ENCODE data around the gene ATF2. TPM values are rescaled to one million over a fixed set of nuclear protein-coding genes. Genes with fewer than 3 reads are reported as not detected.
A peak's percentile ranks its signal among the peaks of the same experiment; 100 is the strongest.

ATF2 gene
- total and polyA plus RNA-seq, 2 of the 4 experiments (the other 2 are of a cell fraction): 23.2 to 60.0 TPM

GRCh38 chr2:175097297-175097696, 70.7 kb downstream of the ATF2 start:
- Histone ChIP-seq H3K4me2 (ENCODE audit: low read depth, low read length) (peak overlapping the region; percentile 36; the same call in 1 of the 2 replicates), H4K8ac (ENCODE audit: low read depth in 2 of 2, low read length in 2 of 2) (no peak overlapping the region), H3K56ac (ENCODE audit: extremely low read depth, insufficient read depth, low read length) (no peak overlapping the region), H2BK15ac (ENCODE audit: low read depth, low read length) (no peak overlapping the region), H3K36me3 (ENCODE audit: control insufficient read depth, insufficient read depth, low read length) (peaks cover 9% of the 10 kb centered on the region), H4K20me1 (ENCODE audit: insufficient read depth, low read length) (peaks cover 5% of the 10 kb centered on the region; the same call in 1 of the 2 replicates), H3K79me1 (ENCODE audit: low read depth in 1 of 2, low read length in 2 of 2) (peaks cover 0 to under 1% of the 10 kb centered on the region in 2 experiments; a peak in 2 of 4 replicates), H2AFZ (replicated peaks; ENCODE audit: low read length, poor library complexity) (no peak overlapping the region), H4K91ac (ENCODE audit: insufficient read depth, low read depth, low read length) (no peak overlapping the region; the same call in 1 of the 2 replicates), H3K18ac (ENCODE audit: low read depth, low read length) (no peak overlapping the region), H3K4me1 (ENCODE audit: control insufficient read depth, insufficient read depth, low read length) (peaks cover 3% of the 10 kb centered on the region), H2AK9ac (replicated peaks; ENCODE audit: low read depth, low read length, poor library complexity) (no peak overlapping the region), H3K4ac (ENCODE audit: low read depth, low read length) (no peak overlapping the region), H4K5ac (ENCODE audit: low read depth, low read length) (no peak overlapping the region), H3K9ac (ENCODE audit: low read depth, low read length) (no peak overlapping the region), H2AK5ac (ENCODE audit: low read depth, low read length) (no peak overlapping the region), H2BK120ac (ENCODE audit: low read depth, low read length) (no peak overlapping the region), H3K9me3 (ENCODE audit: control insufficient read depth, insufficient read depth, low read length) (no peaks in the 10 kb centered on the region), H3K9me1 (ENCODE audit: insufficient read depth, low read length) (no peaks in the 10 kb centered on the region), H2BK20ac (ENCODE audit: low read depth, low read length) (no peak overlapping the region), H3K23ac (ENCODE audit: low read depth, low read length) (no peak overlapping the region), H2BK5ac (ENCODE audit: low read depth, low read length, poor library complexity, severe bottlenecking) (peak overlapping the region; percentile 71), H3K14ac (replicated peaks; ENCODE audit: low read depth, low read length) (no peak overlapping the region), H3K27ac (ENCODE audit: insufficient read depth, low read length) (no peak overlapping the region), H3K27me3 (ENCODE audit: control insufficient read depth, insufficient read depth, low read length) (no peaks in the 10 kb centered on the region), H3K4me3 (ENCODE audit: insufficient read depth, low read depth, low read length) (no peak overlapping the region)
- dilution Hi-C loops (cut with HindIII; ENCODE audit: low sequenced_read_pairs, unreplicated experiment) (no loop called here), in situ Hi-C loops (cut with MboI; ENCODE audit: low sequenced_read_pairs) (no loop called here), intact Hi-C loops (cut with micrococcal nuclease) (loop anchor here (5.0 kb wide), 3 partner anchors 45 to 395 kb away; partner anchors contain the start of gene CHRNA1)
- ChIA-PET CTCF (interaction anchor here (0.6 to 1.0 kb wide), 2 partner anchors 348 to 409 kb away, joined by 3 to 4 read pairs; no protein-coding TSS in a partner anchor), POLR2A (ENCODE audit: unreplicated experiment) (interaction anchor here (0.6 kb wide), 1 partner anchor 27 kb away, joined by 5 read pairs; no protein-coding TSS in a partner anchor)
- no CpG with 5 or more reads among the region's 5 CpGs for WGBS, 2 experiments (ENCODE audit: extremely low coverage in 2 of 2, insufficient read length in 1 of 2)
- ATAC-seq (ENCODE audit: low read depth) (peak; percentile 100), DNase-seq (peak; percentile 97)
- BruUV-seq (replicated peaks): no TSS peak
- TF ChIP-seq CEBPB (IDR thresholded peaks at IDR 0.05; ENCODE audit: low read depth, low read length): peak; percentile 89
- TF ChIP-seq RCOR1 (IDR thresholded peaks at IDR 0.05; ENCODE audit: insufficient replicate concordance, low read length): peak; percentile 20
- TF ChIP-seq, protein P1, sequence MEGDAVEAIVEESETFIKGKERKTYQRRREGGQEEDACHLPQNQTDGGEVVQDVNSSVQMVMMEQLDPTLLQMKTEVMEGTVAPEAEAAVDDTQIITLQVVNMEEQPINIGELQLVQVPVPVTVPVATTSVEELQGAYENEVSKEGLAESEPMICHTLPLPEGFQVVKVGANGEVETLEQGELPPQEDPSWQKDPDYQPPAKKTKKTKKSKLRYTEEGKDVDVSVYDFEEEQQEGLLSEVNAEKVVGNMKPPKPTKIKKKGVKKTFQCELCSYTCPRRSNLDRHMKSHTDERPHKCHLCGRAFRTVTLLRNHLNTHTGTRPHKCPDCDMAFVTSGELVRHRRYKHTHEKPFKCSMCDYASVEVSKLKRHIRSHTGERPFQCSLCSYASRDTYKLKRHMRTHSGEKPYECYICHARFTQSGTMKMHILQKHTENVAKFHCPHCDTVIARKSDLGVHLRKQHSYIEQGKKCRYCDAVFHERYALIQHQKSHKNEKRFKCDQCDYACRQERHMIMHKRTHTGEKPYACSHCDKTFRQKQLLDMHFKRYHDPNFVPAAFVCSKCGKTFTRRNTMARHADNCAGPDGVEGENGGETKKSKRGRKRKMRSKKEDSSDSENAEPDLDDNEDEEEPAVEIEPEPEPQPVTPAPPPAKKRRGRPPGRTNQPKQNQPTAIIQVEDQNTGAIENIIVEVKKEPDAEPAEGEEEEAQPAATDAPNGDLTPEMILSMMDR (conservative IDR thresholded peaks at IDR 0.05; ENCODE audit: low read depth, low read length): no peak
- no peak for TF ChIP-seq RFX5 (IDR thresholded peaks at IDR 0.05; ENCODE audit: low read depth, low read length)
- 0 out of 2 replicates have a peak, but pooled peaks have one; percentile 22 for TF ChIP-seq NFE2L2 (IDR thresholded peaks at IDR 0.05; ENCODE audit: low read depth, low read length)
- TF ChIP-seq CHD1 (IDR thresholded peaks at IDR 0.05; ENCODE audit: low read depth, low read length): no peak
- no peak for TF ChIP-seq RAD21 (IDR thresholded peaks at IDR 0.05; ENCODE audit: low read length)
- no peak for TF ChIP-seq SMC3 (IDR thresholded peaks at IDR 0.05; ENCODE audit: low read depth, low read length)
- TF ChIP-seq FOS (IDR thresholded peaks at IDR 0.05; ENCODE audit: low read depth, low read length): peak; percentile 81

All from IMR-90 (cell line).